HL-60 (cell line): ENCODE results near the gene PPM1F.

Experiments used
- GABPA ChIP-seq: IDR thresholded peaks from 2 replicates; pipeline ENCODE4 v1.6.1; 2012; ENCODE audit warnings: low read depth
- POLR2AphosphoS5 ChIP-seq: IDR thresholded peaks from 2 replicates; pipeline ENCODE4 v1.6.1; 2012; ENCODE audit warnings: low read depth
- REST ChIP-seq: IDR thresholded peaks from 2 replicates; pipeline ENCODE4 v1.6.1; 2012; ENCODE audit warnings: low read depth; ENCODE audit not compliant: insufficient replicate concordance
- TF ChIP-seq, protein P1 (sequence below): IDR thresholded peaks from one replicate; pipeline ENCODE4 v1.5.1; 2011; ENCODE audit warnings: low read length, control low read depth, inconsistent platforms; ENCODE audit not compliant: insufficient read depth

DNA sequence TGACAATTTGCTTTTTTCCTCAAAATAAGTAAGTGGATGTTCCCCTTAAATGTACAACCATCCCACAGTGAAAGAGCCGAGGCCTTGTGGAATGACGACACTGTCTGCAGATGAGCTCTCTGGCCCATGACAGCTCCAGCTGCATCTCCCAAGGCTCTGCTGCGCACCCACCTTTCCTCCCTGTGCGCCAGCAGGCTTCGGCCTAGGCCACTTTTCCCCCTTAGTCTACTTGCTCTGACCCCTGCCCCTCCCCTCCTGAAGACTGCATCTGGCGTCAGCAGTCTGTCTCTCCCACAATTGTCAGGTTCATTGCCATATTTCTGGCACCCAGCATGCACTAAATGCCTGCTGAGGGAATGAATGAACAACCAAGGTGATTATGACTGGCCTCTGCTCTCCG, 27.9 kb upstream of the PPM1F start:
- TF ChIP-seq, protein P1, sequence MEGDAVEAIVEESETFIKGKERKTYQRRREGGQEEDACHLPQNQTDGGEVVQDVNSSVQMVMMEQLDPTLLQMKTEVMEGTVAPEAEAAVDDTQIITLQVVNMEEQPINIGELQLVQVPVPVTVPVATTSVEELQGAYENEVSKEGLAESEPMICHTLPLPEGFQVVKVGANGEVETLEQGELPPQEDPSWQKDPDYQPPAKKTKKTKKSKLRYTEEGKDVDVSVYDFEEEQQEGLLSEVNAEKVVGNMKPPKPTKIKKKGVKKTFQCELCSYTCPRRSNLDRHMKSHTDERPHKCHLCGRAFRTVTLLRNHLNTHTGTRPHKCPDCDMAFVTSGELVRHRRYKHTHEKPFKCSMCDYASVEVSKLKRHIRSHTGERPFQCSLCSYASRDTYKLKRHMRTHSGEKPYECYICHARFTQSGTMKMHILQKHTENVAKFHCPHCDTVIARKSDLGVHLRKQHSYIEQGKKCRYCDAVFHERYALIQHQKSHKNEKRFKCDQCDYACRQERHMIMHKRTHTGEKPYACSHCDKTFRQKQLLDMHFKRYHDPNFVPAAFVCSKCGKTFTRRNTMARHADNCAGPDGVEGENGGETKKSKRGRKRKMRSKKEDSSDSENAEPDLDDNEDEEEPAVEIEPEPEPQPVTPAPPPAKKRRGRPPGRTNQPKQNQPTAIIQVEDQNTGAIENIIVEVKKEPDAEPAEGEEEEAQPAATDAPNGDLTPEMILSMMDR: no peak
- TF ChIP-seq POLR2AphosphoS5 (no peak), GABPA (no peak), REST (no peak)
